Pancreas (tissue), 8 donors: ENCODE measurements around the gene VANGL2. TPM values are rescaled to one million over a fixed set of nuclear protein-coding genes. Genes with fewer than 3 reads are reported as not detected.

Source experiments
- polyA plus RNA-seq, 2 donors: library from polyadenylated mRNA; stranded (reverse); fragments of 200-250 nt; gene quantifications; one replicate each; pipeline ENCODE4 v1.2.3, GENCODE V29; 2013
- total RNA-seq, 6 donors: library from RNA; stranded (reverse); fragmentation: NEBNext Ultra II Directional in 4 of 6; extraction: Animal tissue kit (Norgen Biotek cat#: 25700) in 4 of 6; gene quantifications; one replicate each; pipeline versions ENCODE4 v1.2.1 to v1.2.4, GENCODE V29; 2021 to 2023
- donor health status: healthy with polysubstance abuse.
- donor health status: DM: no; HTN: no; CAD: no; lungs with moderate emphysema.
- donor health status: DM: no; HTN: no; CAD: no.
- donor health status: Bipolar disorder and iron deficiency.
- donor health status: DM: yes; HTN: yes; CAD: no.
- donor health status: DM: no; HTN: no; CAD: no.
- donor health status: DM: no; HTN: no; CAD: no.
- donor health status: DM: yes; HTN: yes; CAD: no.

VANGL2 gene
- total and polyA plus RNA-seq, 8 donors, result 2.5 to 9.9 (median 4.2) TPM

Other genes starting within 250 kb of the VANGL2 start
- not detected for gene ATP1A4, start 249.0 kb upstream of the VANGL2 start, total RNA-seq
- not detected for gene ATP1A4, start 249.0 kb upstream of the VANGL2 start, polyA plus RNA-seq
- gene CASQ1, start 210.0 kb upstream of the VANGL2 start, total RNA-seq, result not detected
- gene CASQ1, start 210.0 kb upstream of the VANGL2 start, polyA plus RNA-seq, result under 1 TPM in 1 of 2 donors, not detected in 1; 0.14 TPM
- 10 to 100 TPM; 15.0 to 47.3 (median 23.0) TPM for gene PEA15, start 195.2 kb upstream of the VANGL2 start, total RNA-seq
- gene PEA15, start 195.2 kb upstream of the VANGL2 start, polyA plus RNA-seq, result 10 to 100 TPM; 37.3 to 52.3 TPM
- gene DCAF8, start 138.0 kb upstream of the VANGL2 start, total RNA-seq, result 10 to 100 TPM; 51.1 to 93.0 (median 74.5) TPM
- gene DCAF8, start 138.0 kb upstream of the VANGL2 start, polyA plus RNA-seq, result 100 to 1,000 TPM in 1 of 2 donors, 10 to 100 TPM in 1; 98.8 to 122 TPM
- gene PEX19, start 115.4 kb upstream of the VANGL2 start, total RNA-seq, result 10 to 100 TPM; 15.0 to 27.9 (median 22.6) TPM
- 10 to 100 TPM in 1 of 2 donors, 1 to 10 TPM in 1; 6.8 to 18.0 TPM for gene PEX19, start 115.4 kb upstream of the VANGL2 start, polyA plus RNA-seq
- 100 to 1,000 TPM in 1 of 6 donors, 10 to 100 TPM in 5; 61.1 to 114 (median 83.4) TPM for gene COPA, start 57.3 kb upstream of the VANGL2 start, total RNA-seq
- 10 to 100 TPM; 34.7 to 50.4 TPM for gene COPA, start 57.3 kb upstream of the VANGL2 start, polyA plus RNA-seq
- 10 to 100 TPM; 47.4 to 64.7 (median 49.6) TPM for gene NCSTN, start 57.2 kb upstream of the VANGL2 start, total RNA-seq
- gene NCSTN, start 57.2 kb upstream of the VANGL2 start, polyA plus RNA-seq, result 10 to 100 TPM; 29.7 to 56.4 TPM
- not detected for gene NHLH1, start 33.5 kb upstream of the VANGL2 start, total RNA-seq
- gene NHLH1, start 33.5 kb upstream of the VANGL2 start, polyA plus RNA-seq, result under 1 TPM; 0.11 to 0.14 TPM
- under 1 TPM; 0.04 to 0.81 (median 0.26) TPM for gene SLAMF6, start 122.7 kb downstream of the VANGL2 start, total RNA-seq
- gene SLAMF6, start 122.7 kb downstream of the VANGL2 start, polyA plus RNA-seq, result under 1 TPM; 0.07 to 0.11 TPM
- 10 to 100 TPM in 1 of 6 donors, 1 to 10 TPM in 5; 2.3 to 13.2 (median 3.7) TPM for gene CD84, start 178.9 kb downstream of the VANGL2 start, total RNA-seq
- gene CD84, start 178.9 kb downstream of the VANGL2 start, polyA plus RNA-seq, result under 1 TPM; 0.16 to 0.57 TPM
- gene SLAMF1, start 246.5 kb downstream of the VANGL2 start, total RNA-seq, result under 1 TPM in 5 of 6 donors, not detected in 1; 0.16 to 0.47 (median 0.40) TPM
- gene SLAMF1, start 246.5 kb downstream of the VANGL2 start, polyA plus RNA-seq, result under 1 TPM; 0.19 to 0.38 TPM